A549 (cell line): ENCODE data around the gene PPM1G. TPM values are rescaled to one million over a fixed set of nuclear protein-coding genes. Genes with fewer than 3 reads are reported as not detected.

ENCODE experiments used
- ATAC-seq, 2 experiments: fragments of 200-7000 bp in 1 of 2; fragments of >200 bp in 1 of 2; cut with Nextera tagmentation in 1 of 2; cut with Tn5 transposase in 1 of 2; 3 replicates each; pipeline versions ENCODE4 v1.8.0 to v1.9.1; 2018 to 2020; ENCODE audit warnings: mild to moderate bottlenecking in 1 of 2, moderate library complexity in 1 of 2
- CTCF ChIA-PET: fragments of 300-600 bp; sonication (Branson Sonifier 250); formaldehyde crosslinking; extraction: SDS; loops from one replicate; lab custom pipeline; 2021; ENCODE audit warnings: antibody characterized with exemption, inconsistent platforms; lab: Yijun Ruan, JAX
- POLR2A ChIA-PET: fragments of 350-600 bp; formaldehyde crosslinking; extraction: SDS; loops from one replicate; lab custom pipeline; 2021; ENCODE audit warnings: antibody characterized with exemption, inconsistent platforms; lab: Yijun Ruan, JAX
- DNase-seq, 2 experiments: peaks; one replicate each; pipeline versions ENCODE4 v3.0.0 to v3.0.0-alpha.2; 2011 to 2016; ENCODE audit warnings: low read depth in 1 of 2, low spot score in 1 of 2
- FAIRE-seq: peaks from 2 replicates; lab custom pipeline; 2011; peaks lifted over from hg19 to GRCh38; lab: Jason Lieb, UNC
- H3K27ac ChIP-seq, 2 experiments: fragments of >200 bp; sonication (Bioruptor Twin); formaldehyde crosslinking; 3 replicates each; pipeline ENCODE4 v1.5.1; 2016 to 2017
- H3K4me1 ChIP-seq: fragments of >200 bp; sonication (Bioruptor Twin); formaldehyde crosslinking; 3 replicates; pipeline ENCODE4 v1.6.1; 2016
- H3K4me2 ChIP-seq: fragments of >200 bp; sonication (Bioruptor Twin); formaldehyde crosslinking; 3 replicates; pipeline ENCODE4 v1.6.1; 2016
- H3K4me3 ChIP-seq: fragments of >200 bp; sonication (Bioruptor Twin); formaldehyde crosslinking; 3 replicates; pipeline ENCODE4 v1.5.1; 2016
- H3K9me3 ChIP-seq: fragments of >200 bp; sonication (Bioruptor Twin); formaldehyde crosslinking; 3 replicates; pipeline ENCODE4 v1.6.1; 2016
- ATOH8 ChIP-seq: fragments of 250-450 bp; sonication (Bioruptor Pico); IDR thresholded peaks from 2 replicates; pipeline ENCODE4 v1.5.0; 2020; ENCODE audit warnings: low read depth, mild to moderate bottlenecking, moderate library complexity
- BHLHE40 ChIP-seq: IDR thresholded peaks from 2 replicates; pipeline ENCODE4 v1.6.1; 2012; ENCODE audit warnings: low read depth, low read length, inconsistent platforms
- CEBPB ChIP-seq, 2 experiments: fragments of >200 bp in 1 of 2; sonication (Bioruptor Twin) in 1 of 2; formaldehyde crosslinking in 1 of 2; IDR thresholded peaks; 2 replicates each; pipeline ENCODE4 v1.6.1; 2012 to 2016
- CHD4 ChIP-seq: fragments of 200-600 bp; sonication (generic); IDR thresholded peaks from 2 replicates; pipeline ENCODE4 v1.6.1; 2016; ENCODE audit warnings: antibody characterized with exemption, mild to moderate bottlenecking, borderline replicate concordance
- EHF ChIP-seq: fragments of 250-450 bp; sonication (Bioruptor Pico); IDR thresholded peaks from 2 replicates; pipeline ENCODE4 v1.5.0; 2020; ENCODE audit warnings: mild to moderate bottlenecking
- EHMT2 ChIP-seq: fragments of 200-600 bp; sonication (generic); IDR thresholded peaks from 2 replicates; pipeline ENCODE4 v1.6.1; 2016; ENCODE audit warnings: antibody characterized with exemption, low read depth, mild to moderate bottlenecking, moderate library complexity
- EP300 ChIP-seq, 2 experiments: fragments of >200 bp; sonication (Bioruptor Twin); formaldehyde crosslinking; IDR thresholded peaks; 2 replicates in 1 of 2; 3 replicates in 1 of 2; pipeline ENCODE4 v1.6.1; 2016 to 2017
- ESRRA ChIP-seq: fragments of 150-350 bp; IDR thresholded peaks from 2 replicates; pipeline ENCODE4 v1.6.1; 2014; ENCODE audit warnings: mild to moderate bottlenecking, low read length, borderline replicate concordance
- FOSB ChIP-seq: fragments of 250-450 bp; sonication (Bioruptor Pico); IDR thresholded peaks from 2 replicates; pipeline ENCODE4 v1.5.0; 2020; ENCODE audit warnings: mild to moderate bottlenecking, moderate library complexity
- FOSL2 ChIP-seq, 2 experiments: fragments of 450-650 bp in 1 of 2; fragments of >200 bp in 1 of 2; sonication (Bioruptor Twin) in 1 of 2; formaldehyde crosslinking; IDR thresholded peaks; 2 replicates each; pipeline versions ENCODE4 v1.5.0 to v1.6.1; 2016 to 2020; ENCODE audit warnings: mild to moderate bottlenecking in 1 of 2, moderate library complexity in 1 of 2
- FOXS1 ChIP-seq: fragments of 250-450 bp; sonication (Bioruptor Pico); IDR thresholded peaks from 2 replicates; pipeline ENCODE4 v1.5.0; 2020; ENCODE audit warnings: mild to moderate bottlenecking, moderate library complexity
- HDAC2 ChIP-seq: fragments of 200-600 bp; sonication (generic); IDR thresholded peaks from 2 replicates; pipeline ENCODE4 v1.6.1; 2016
- HEYL ChIP-seq: fragments of 250-450 bp; sonication (Bioruptor Pico); IDR thresholded peaks from 2 replicates; pipeline ENCODE4 v1.8.0; 2021; ENCODE audit warnings: mild to moderate bottlenecking, moderate library complexity
- HOXB13 ChIP-seq: fragments of 250-450 bp; sonication (Bioruptor Pico); IDR thresholded peaks from 2 replicates; pipeline ENCODE4 v1.5.0; 2020; ENCODE audit warnings: low read depth, mild to moderate bottlenecking, moderate library complexity
- JUN ChIP-seq, 2 experiments: fragments of >200 bp; sonication (Bioruptor Twin); formaldehyde crosslinking; IDR thresholded peaks; 2 replicates in 1 of 2; 3 replicates in 1 of 2; pipeline ENCODE4 v1.6.1; 2016 to 2017
- MAFK ChIP-seq: fragments of 450-650 bp; IDR thresholded peaks from 2 replicates; pipeline ENCODE4 v1.6.1; 2014; ENCODE audit not compliant: partially characterized antibody
- MAX ChIP-seq: IDR thresholded peaks from 2 replicates; pipeline ENCODE4 v1.6.1; 2012
- MAZ ChIP-seq: fragments of 150-350 bp; IDR thresholded peaks from 2 replicates; pipeline ENCODE4 v1.6.1; 2014; ENCODE audit warnings: antibody characterized with exemption, low read depth, low read length, borderline replicate concordance
- MYC ChIP-seq: IDR thresholded peaks from 2 replicates; pipeline ENCODE4 v1.6.1; 2012; ENCODE audit warnings: mild to moderate bottlenecking, inconsistent platforms, low read length, improper control_type of control experiment, borderline replicate concordance
- NR3C1 ChIP-seq: fragments of >200 bp; sonication (Bioruptor Twin); formaldehyde crosslinking; IDR thresholded peaks from 3 replicates; pipeline ENCODE4 v1.6.1; 2017
- TP53 ChIP-seq: fragments of 250-450 bp; sonication (Bioruptor Pico); IDR thresholded peaks from 2 replicates; pipeline ENCODE4 v1.5.0; 2021; ENCODE audit warnings: mild to moderate bottlenecking, moderate library complexity
- USF2 ChIP-seq: fragments of 450-650 bp; IDR thresholded peaks from 2 replicates; pipeline ENCODE4 v1.6.1; 2014; ENCODE audit warnings: antibody characterized with exemption
- ZNF302 ChIP-seq: fragments of 250-450 bp; sonication (Bioruptor Pico); IDR thresholded peaks from 2 replicates; pipeline ENCODE4 v1.9.0; 2021; ENCODE audit warnings: inconsistent platforms, mild to moderate bottlenecking, moderate library complexity
- WGBS: methylation state at CpG from one replicate; pipeline ENCODE4 v1.1.6; 2017; ENCODE audit errors: missing lambda C conversion rate; 5-methylcytosine and 5-hydroxymethylcytosine counted together
- polyA plus RNA-seq, 4 experiments: library from polyadenylated mRNA; depleted of rRNA in 3 of 4; stranded (reverse); fragments of >200 nt; fragmentation: RNase III in 1 of 4; extraction: RNeasy Plus Mini Kit Qiagen cat#74134 plus additional on column Dnase treatment in 1 of 4; gene quantifications; 2 replicates in 3 of 4; 3 replicates in 1 of 4; pipeline ENCODE4 v1.2.3, GENCODE V29; 2011 to 2017

Gene PPM1G
- polyA plus RNA-seq, 2 of the 4 experiments (the other 2 are of a cell fraction), result 129 to 230 TPM

GRCh38 chr2:27446057-27446456, 36.7 kb upstream of the PPM1G start:
- no peaks in the 10 kb centered on the region for H3K4me1 ChIP-seq
- WGBS, result 70% methylated on average over 3 of the region's 3 CpGs
- POLR2A ChIA-PET, result interaction anchor here (1.6 kb wide), 1 partner anchor 17 kb away, joined by 7 read pairs; the partner anchor contains the start of gene NRBP1
- ATAC-seq, result no peak
- FAIRE-seq, result no peak
- no peak overlapping the region for H3K4me2 ChIP-seq
- TF ChIP-seq JUN (IDR thresholded peaks at IDR 0.05) (no peak), CEBPB (IDR thresholded peaks at IDR 0.05) (peak in 1 of 2 experiments; percentile 60; a peak in 2 of 4 replicates)
- H3K4me3 ChIP-seq, result no peak overlapping the region
- CTCF ChIA-PET, result interaction anchor here (0.9 to 1.3 kb wide), 3 partner anchors 9 to 39 kb away, joined by 3 to 10 read pairs (median 3); no protein-coding TSS in a partner anchor
- H3K9me3 ChIP-seq, result no peaks in the 10 kb centered on the region
- H3K27ac ChIP-seq, result no peak overlapping the region
- no peak for DNase-seq

- H3K4me1 ChIP-seq, result no peaks in the 10 kb centered on the region
- POLR2A ChIA-PET, result interaction anchor here (1.6 kb wide), 1 partner anchor 16 kb away, joined by 7 read pairs; the partner anchor contains the start of gene NRBP1
These were observed 36.2 kb upstream of the PPM1G start for GRCh38 chr2:27445615-27446014.

GRCh38 chr2:27445155-27445554, 35.8 kb upstream of the PPM1G start:
- DNase-seq, result no peak
- Histone ChIP-seq H3K4me2 (no peak overlapping the region), H3K4me3 (no peak overlapping the region), H3K27ac (no peak overlapping the region), H3K4me1 (no peaks in the 10 kb centered on the region), H3K9me3 (no peaks in the 10 kb centered on the region)
- 89% methylated on average over 8 of the region's 8 CpGs for WGBS
- no peak for FAIRE-seq
- CTCF ChIA-PET, result interaction anchor here (0.5 to 1.3 kb wide), 3 partner anchors 10 to 320 kb away, joined by 3 to 10 read pairs (median 3); no protein-coding TSS in a partner anchor
- TF ChIP-seq ATOH8 (CRISPR knock-in tag) (no peak), MAFK (no peak), CEBPB (IDR thresholded peaks at IDR 0.05) (no peak), MAX (no peak), EP300 (IDR thresholded peaks at IDR 0.05) (no peak), USF2 (no peak), HDAC2 (no peak), ESRRA (no peak), NR3C1 (no peak), FOSL2 (IDR thresholded peaks at IDR 0.05) (no peak), FOSL2 (CRISPR knock-in tag; IDR thresholded peaks at IDR 0.05) (no peak), EHMT2 (no peak)
- ATAC-seq, result no peak
- POLR2A ChIA-PET, result interaction anchor here (1.6 kb wide), 1 partner anchor 16 kb away, joined by 7 read pairs; the partner anchor contains the start of gene NRBP1

More at GRCh38 chr2:27445615-27446014, 36.2 kb upstream of the PPM1G start:
- Histone ChIP-seq H3K27ac (no peak overlapping the region), H3K4me3 (no peak overlapping the region), H3K4me2 (no peak overlapping the region)
- TF ChIP-seq FOXS1 (CRISPR knock-in tag) (no peak), MYC (no peak), USF2 (no peak), BHLHE40 (no peak), FOSB (CRISPR knock-in tag) (no peak), EHF (CRISPR knock-in tag) (no peak), HOXB13 (CRISPR knock-in tag) (no peak), MAFK (no peak), CHD4 (no peak), TP53 (CRISPR knock-in tag) (no peak), MAZ (no peak), HEYL (CRISPR knock-in tag) (no peak), ZNF302 (CRISPR knock-in tag) (no peak), ATOH8 (CRISPR knock-in tag) (no peak), EP300 (IDR thresholded peaks at IDR 0.05) (no peak)
- TF ChIP-seq, all 56 proteins: peak for 0
- FAIRE-seq, result no peak
- ATAC-seq, result no peak
- no peak for DNase-seq
- CTCF ChIA-PET, result interaction anchor here (0.5 to 1.3 kb wide), 3 partner anchors 9 to 320 kb away, joined by 3 to 10 read pairs (median 3); no protein-coding TSS in a partner anchor
- 89% methylated on average over 8 of the region's 8 CpGs for WGBS
- H3K9me3 ChIP-seq, result no peaks in the 10 kb centered on the region
